Measurements from ENCODE around the gene SEMA3C. TPM values are rescaled to one million over a fixed set of nuclear protein-coding genes. Genes with fewer than 3 reads are reported as not detected.

SEMA3C gene
- total RNA-seq, 1 donor from 2014 or later: 307 TPM

GRCh38 chr7:80859272-80859970, 59.4 kb downstream of the SEMA3C start:
- FAIRE-seq (no peak), DNase-seq (ENCODE audit: low spot score in 2 of 2) (no peak)

GRCh38 chr7:80858141-80858903, 60.5 kb downstream of the SEMA3C start:
- FAIRE-seq (peak; percentile 3), DNase-seq (ENCODE audit: low spot score in 2 of 2) (no peak)

- no peak for DNase-seq (ENCODE audit: low spot score in 2 of 2)
- FAIRE-seq: no peak
Observed at GRCh38 chr7:80856769-80857168, 62.1 kb downstream of the SEMA3C start.

- FAIRE-seq: no peak
- no peak for DNase-seq (ENCODE audit: low spot score in 2 of 2)
Observed at GRCh38 chr7:80851896-80852476, 66.9 kb downstream of the SEMA3C start.

- FAIRE-seq: no peak
- no peak for DNase-seq (ENCODE audit: low spot score in 2 of 2)
Observed at GRCh38 chr7:80848841-80849240, 70.0 kb downstream of the SEMA3C start.

GRCh38 chr7:80847895-80848294, 71.0 kb downstream of the SEMA3C start:
- DNase-seq (ENCODE audit: low spot score in 2 of 2): no peak
- FAIRE-seq: no peak

- no peak for FAIRE-seq
- DNase-seq (ENCODE audit: low spot score in 2 of 2): no peak
Observed at GRCh38 chr7:80847027-80847426, 71.8 kb downstream of the SEMA3C start.

- no peak for DNase-seq (ENCODE audit: low spot score in 2 of 2)
- FAIRE-seq: no peak
Observed at GRCh38 chr7:80844916-80845315, 73.9 kb downstream of the SEMA3C start.

- FAIRE-seq (no peak), DNase-seq (ENCODE audit: low spot score in 2 of 2) (no peak)
Observed at GRCh38 chr7:80843018-80843677, 75.7 kb downstream of the SEMA3C start.

- DNase-seq (ENCODE audit: low spot score in 2 of 2) (no peak), FAIRE-seq (no peak)
Observed at GRCh38 chr7:80842022-80842790, 76.6 kb downstream of the SEMA3C start.

GRCh38 chr7:80841423-80841955, 77.4 kb downstream of the SEMA3C start:
- no peak for FAIRE-seq

GRCh38 chr7:80840681-80841080, 78.2 kb downstream of the SEMA3C start:
- FAIRE-seq (no peak), DNase-seq (ENCODE audit: low spot score in 2 of 2) (no peak)

More at GRCh38 chr7:80841423-80841955, 77.4 kb downstream of the SEMA3C start:
- DNase-seq (ENCODE audit: low spot score in 2 of 2): no peak

GRCh38 chr7:80839855-80840254, 79.0 kb downstream of the SEMA3C start:
- DNase-seq (ENCODE audit: low spot score in 2 of 2) (no peak), FAIRE-seq (no peak)

- FAIRE-seq (no peak), DNase-seq (ENCODE audit: low spot score in 2 of 2) (no peak)
Observed at GRCh38 chr7:80838643-80839042, 80.2 kb downstream of the SEMA3C start.

GRCh38 chr7:80837345-80837744, 81.5 kb downstream of the SEMA3C start:
- FAIRE-seq (no peak), DNase-seq (ENCODE audit: low spot score in 2 of 2) (no peak)

GRCh38 chr7:80835251-80835650, 83.6 kb downstream of the SEMA3C start:
- DNase-seq (ENCODE audit: low spot score in 2 of 2) (no peak), FAIRE-seq (no peak)

GRCh38 chr7:80833289-80834268, 85.3 kb downstream of the SEMA3C start:
- DNase-seq (ENCODE audit: low spot score in 2 of 2) (no peak), FAIRE-seq (no peak)

- no peak for FAIRE-seq
Observed at GRCh38 chr7:80832006-80832405, 86.8 kb downstream of the SEMA3C start.

More at GRCh38 chr7:80832006-80832405, 86.8 kb downstream of the SEMA3C start:
- no peak for DNase-seq (ENCODE audit: low spot score in 2 of 2)
